ENCODE data around the gene UTS2R.

The UTS2R gene

DNA sequence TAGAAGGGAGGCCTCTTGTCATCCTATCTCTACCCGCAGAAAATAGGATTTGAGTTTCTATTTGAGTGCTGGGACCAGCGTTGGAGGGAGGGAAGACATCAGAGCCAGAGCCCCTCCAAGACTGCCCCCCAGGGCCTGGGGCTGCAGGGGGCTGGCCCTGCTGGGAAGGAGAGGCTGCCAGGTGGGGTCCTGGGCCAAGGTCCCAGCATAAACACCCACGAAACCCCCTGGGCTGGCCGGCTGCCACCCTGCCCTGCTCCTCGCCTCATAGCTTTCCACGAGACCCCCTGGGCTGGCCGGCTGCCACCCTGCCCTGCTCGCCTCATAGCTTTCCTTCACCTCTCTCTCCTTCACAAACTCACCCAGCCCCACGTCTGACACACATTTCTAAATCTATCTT, 23.1 kb upstream of the UTS2R start:
- Histone ChIP-seq H3K27ac (no peak overlapping the region), H3K27me3 (replicated peaks) (no peaks in the 10 kb centered on the region), H3K4me3 (ENCODE audit: low read depth, low read length) (no peak overlapping the region), H3K36me3 (replicated peaks) (no peaks in the 10 kb centered on the region)
- in situ Hi-C loops (cut with HindIII; ENCODE audit: low pct_ligation_motif_present, low sequenced_read_pairs), result loop anchor here (10.0 kb wide), 1 partner anchor 66 kb away; the partner anchor contains the start of genes HEXD and OGFOD3
- DNase-seq, result no peak
- TF ChIP-seq CTCF (IDR thresholded peaks at IDR 0.05; ENCODE audit: low read depth, low read length, missing control alignments), result no peak

DNA sequence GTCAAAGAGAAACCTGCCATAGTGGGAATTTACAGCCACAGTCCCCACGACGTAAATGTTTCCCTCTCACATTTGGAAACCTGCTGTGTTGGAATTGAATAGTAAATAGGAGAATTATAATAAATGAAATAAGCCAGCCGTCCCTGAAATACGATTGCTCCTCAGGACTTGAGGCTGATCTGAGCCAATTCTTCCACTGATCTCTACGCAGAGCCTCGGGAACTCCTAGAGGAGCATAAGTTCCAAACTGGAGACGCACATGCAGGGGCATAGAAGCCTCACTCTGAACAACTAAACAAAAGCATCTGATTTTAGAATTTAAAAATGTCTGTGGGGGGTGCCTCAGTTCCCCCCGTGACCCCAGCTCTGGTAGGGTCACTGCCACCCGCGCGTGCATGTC, 22.7 kb upstream of the UTS2R start:
- Histone ChIP-seq H3K27me3 (replicated peaks) (no peaks in the 10 kb centered on the region), H3K27ac (no peak overlapping the region), H3K36me3 (replicated peaks) (no peaks in the 10 kb centered on the region), H3K4me3 (ENCODE audit: low read depth, low read length) (no peak overlapping the region)
- DNase-seq, result no peak
- in situ Hi-C loops (cut with HindIII; ENCODE audit: low pct_ligation_motif_present, low sequenced_read_pairs), result loop anchor here (10.0 kb wide), 1 partner anchor 66 kb away; the partner anchor contains the start of genes HEXD and OGFOD3
- no peak for TF ChIP-seq CTCF (IDR thresholded peaks at IDR 0.05; ENCODE audit: low read depth, low read length, missing control alignments)

- in situ Hi-C loops (cut with HindIII; ENCODE audit: low pct_ligation_motif_present, low sequenced_read_pairs), result loop anchor here (10.0 kb wide), 1 partner anchor 66 kb away; the partner anchor contains the start of genes HEXD and OGFOD3
- no peak for DNase-seq
- no peaks in the 10 kb centered on the region for H3K27me3 ChIP-seq (replicated peaks)
- TF ChIP-seq CTCF (IDR thresholded peaks at IDR 0.05; ENCODE audit: low read depth, low read length, missing control alignments), result no peak
- no peak overlapping the region for H3K4me3 ChIP-seq (ENCODE audit: low read depth, low read length)
- no peak overlapping the region for H3K27ac ChIP-seq
- H3K36me3 ChIP-seq (replicated peaks), result no peaks in the 10 kb centered on the region
Observed at GRCh38 chr17:82349287-82349701, 22.3 kb upstream of the UTS2R start.

- H3K4me3 ChIP-seq (ENCODE audit: low read depth, low read length), result no peak overlapping the region
- H3K27ac ChIP-seq, result no peak overlapping the region
- no peaks in the 10 kb centered on the region for H3K27me3 ChIP-seq (replicated peaks)
- in situ Hi-C loops (cut with HindIII; ENCODE audit: low pct_ligation_motif_present, low sequenced_read_pairs), result no loop called here
- DNase-seq, result no peak
- no peaks in the 10 kb centered on the region for H3K36me3 ChIP-seq (replicated peaks)
- TF ChIP-seq CTCF (IDR thresholded peaks at IDR 0.05; ENCODE audit: low read depth, low read length, missing control alignments), result no peak
Observed at GRCh38 chr17:82350182-82351030, 21.2 kb upstream of the UTS2R start.

DNA sequence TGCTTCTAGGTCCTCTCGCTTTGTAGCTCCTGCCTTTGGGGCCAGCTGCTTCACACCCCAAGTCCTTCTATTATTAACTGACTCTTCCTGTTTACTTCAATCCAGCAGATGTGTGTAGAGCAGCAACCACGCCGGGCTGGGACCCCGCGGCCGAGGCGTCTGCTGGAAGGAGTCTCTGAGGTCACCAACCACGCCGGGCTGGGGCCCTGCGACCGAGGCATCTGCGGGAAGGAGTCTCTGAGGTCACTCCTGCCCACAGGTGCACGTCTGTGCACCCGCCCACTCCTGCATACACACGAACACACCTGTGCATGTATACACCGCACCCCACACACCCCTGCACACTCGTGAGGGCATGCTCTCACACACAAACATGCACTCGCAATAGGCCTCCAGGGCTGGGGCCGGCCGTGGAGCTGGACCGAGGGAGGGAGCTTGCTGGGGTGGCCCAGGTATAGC, 20.3 kb upstream of the UTS2R start:
- TF ChIP-seq CTCF (IDR thresholded peaks at IDR 0.05; ENCODE audit: low read depth, low read length, missing control alignments), result no peak
- Histone ChIP-seq H3K27me3 (replicated peaks) (no peaks in the 10 kb centered on the region), H3K36me3 (replicated peaks) (no peaks in the 10 kb centered on the region), H3K4me3 (ENCODE audit: low read depth, low read length) (no peak overlapping the region), H3K27ac (no peak overlapping the region)
- no peak for DNase-seq
- in situ Hi-C loops (cut with HindIII; ENCODE audit: low pct_ligation_motif_present, low sequenced_read_pairs), result no loop called here

Measured in brain microvascular endothelial cell (primary cell).